HG02943 (cell line): ENCODE measurements around the gene FNDC5.

Experiments used
- ATAC-seq: cut with Tn5 transposase; IDR thresholded peaks from one replicate; pipeline ENCODE4 v1.9.1; 2021; ENCODE audit warnings: mild to moderate bottlenecking, low read depth, moderate library complexity; ENCODE audit not compliant: unreplicated experiment

The FNDC5 gene

DNA sequence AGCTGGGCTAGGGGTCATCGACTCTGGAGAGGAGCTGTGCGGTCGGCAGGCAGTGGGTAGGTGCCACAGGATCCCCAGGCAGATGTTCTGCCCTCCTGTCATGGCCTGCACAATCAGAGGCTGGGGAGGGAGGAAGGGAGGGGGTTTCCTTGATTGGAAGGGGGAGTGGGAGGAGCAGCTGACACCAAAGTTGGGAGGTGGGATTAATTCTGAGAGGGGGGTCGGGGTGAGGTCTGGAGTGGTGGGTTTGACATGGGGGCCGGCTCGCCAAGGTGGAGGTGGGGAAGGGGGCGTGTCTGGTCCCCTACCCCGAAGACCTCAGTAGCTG is 14.9 kb upstream of the FNDC5 start:
- no peak for ATAC-seq

DNA sequence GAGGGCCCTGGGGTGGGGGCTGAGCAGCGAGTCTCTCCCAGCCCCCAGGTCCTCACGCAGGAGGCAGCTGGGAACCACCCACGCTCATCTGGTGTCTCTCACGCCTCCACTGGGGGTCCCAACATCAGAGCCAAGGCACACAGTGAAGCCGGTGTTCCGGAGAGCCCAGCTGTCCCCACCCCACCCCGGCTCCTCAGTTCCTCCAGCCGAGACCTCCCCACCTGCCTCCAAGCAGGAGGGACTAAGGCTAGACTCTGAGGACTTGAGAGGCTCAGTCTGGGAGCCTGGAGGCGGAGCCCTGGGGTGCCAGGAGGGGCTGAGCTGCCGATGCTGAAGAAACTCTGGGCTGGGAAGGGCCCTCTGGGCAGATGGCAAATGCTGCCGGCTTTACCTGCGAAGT is 14.0 kb upstream of the FNDC5 start:
- ATAC-seq: no peak

DNA sequence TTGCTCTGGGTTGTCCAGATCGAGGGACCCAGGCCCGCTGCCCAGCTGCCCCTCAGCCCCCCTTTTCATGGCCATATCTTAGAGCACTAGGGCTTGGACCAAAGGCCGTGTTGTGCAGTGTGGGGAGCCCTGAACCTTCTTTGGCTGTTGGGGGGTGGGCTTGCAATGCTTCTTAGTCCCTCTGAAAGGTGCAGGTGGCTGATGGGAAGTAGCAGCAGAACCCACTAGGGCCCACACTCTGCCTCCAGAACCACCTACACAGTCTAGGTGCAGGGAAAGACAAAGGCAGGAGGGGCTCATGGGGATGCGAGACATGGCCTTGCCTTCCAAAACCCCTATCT is 13.3 kb upstream of the FNDC5 start:
- no peak for ATAC-seq

DNA sequence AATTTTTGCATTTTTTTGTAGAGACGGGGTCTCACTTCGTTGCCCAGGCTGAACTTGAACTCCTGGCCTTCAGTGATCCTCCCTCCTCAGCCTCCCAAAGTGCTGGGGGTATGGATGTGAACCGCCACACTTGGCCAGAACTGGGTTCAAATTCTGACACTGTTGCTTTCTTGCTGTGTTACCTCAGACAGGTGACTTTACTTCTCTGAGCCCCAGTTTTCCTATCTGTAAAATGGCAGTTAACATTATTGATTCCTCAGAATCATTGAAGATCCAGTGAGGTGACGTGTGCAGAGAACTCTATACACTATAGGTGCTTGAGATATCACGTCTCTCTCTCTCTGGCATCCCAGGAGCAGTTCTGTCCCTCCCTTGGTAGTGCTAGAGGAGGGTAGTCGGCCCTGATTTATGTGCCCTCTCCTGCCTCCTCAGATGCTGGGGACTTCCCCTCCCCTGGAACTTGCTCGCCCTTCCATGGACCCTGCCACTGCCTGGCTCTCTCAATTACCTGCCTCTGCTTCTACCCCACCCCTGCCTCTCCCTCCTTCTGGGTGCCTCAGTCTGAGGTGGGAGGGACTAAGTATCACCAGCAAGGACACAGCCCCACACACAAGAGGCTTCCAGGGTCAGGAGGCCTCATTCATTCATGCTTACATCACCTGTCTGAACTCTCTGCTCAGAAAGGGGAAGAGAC is 12.8 kb upstream of the FNDC5 start:
- no peak for ATAC-seq

DNA sequence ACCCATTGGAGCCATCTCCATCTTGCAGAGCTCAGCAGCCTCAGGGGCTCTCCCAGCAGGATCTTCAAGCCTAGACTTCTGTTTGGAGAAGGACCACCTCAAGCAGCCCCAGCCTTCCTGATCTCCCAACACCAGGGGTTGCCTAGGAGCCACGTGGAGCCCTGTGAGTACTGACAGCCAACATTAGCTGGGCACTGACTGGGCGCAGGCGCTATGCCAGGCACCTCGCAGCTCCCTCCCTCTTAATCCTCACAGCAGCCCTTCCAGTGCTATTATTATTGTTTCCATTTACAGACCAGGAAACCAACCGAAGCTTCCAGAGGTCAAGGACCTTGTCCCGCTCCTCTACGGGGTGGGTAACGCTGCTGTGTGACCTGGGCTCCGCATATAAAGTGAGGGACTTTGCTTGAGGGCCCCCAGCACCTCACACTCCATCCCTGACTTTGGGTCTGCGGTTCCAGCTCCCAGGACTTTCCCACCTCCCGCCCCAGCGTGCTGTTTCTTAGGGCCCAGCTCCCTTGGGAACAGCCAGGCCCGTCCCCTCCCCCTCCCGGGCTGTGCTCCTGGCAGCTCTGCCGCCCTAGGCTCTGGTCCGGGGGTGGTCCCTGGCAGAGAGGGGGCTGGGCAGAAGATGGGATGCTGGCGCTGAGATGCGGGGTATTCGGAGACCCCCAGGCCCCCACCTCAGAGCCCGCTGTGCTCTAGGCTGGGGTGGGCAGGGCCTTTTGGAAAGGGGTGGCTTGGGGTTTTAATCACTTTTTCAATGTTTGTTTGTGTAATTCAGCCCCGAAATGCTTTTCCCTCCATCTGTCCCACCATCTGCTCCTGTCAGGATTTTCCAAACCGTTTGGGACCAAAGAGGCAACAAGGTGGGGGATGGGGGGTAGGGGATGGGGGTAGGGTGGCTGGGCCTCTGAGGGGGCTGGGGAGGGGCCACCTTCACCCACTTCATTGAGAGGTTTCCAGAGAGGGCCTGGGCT is 11.4 kb upstream of the FNDC5 start:
- ATAC-seq: no peak

DNA sequence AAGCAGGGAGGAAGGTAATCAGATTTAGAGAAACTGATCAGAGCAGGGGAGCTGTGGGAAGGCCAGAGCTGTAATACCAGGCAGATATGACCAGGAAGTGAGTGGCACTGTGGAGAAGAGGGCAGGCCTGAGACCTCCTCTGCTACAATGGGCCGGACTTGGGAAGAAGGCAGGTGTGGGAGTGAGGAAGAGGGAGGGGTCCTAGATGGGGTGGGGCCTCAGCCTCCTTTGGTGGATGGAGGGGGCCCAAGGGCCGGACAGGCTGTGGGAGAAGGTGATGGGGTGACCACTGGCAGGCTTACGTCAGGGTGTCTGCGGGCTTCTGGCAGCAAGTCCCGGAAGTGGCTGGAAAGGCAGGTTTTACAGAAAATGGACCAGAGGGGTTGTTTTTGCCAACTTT is 10.6 kb upstream of the FNDC5 start:
- no peak for ATAC-seq

DNA sequence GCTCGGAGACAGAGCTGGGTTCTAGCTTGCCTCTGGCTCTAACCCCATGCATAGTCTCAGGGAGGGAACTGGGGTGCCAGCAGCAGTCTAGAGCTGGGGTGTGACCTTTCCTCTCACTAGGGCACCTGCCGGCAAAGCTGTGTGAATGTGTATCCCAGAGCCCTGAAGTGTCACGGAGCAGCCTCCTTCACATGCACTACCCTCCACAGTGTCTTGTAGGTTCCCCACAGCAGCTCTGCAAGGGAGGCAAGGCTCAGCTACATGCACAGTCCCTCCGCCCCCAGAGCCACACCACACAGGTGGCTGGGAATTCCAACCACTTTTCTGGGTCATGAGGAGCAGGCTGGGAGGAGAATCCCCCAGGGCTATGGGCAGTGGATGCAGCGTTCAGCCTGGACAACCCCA is 7.9 kb upstream of the FNDC5 start:
- no peak for ATAC-seq

DNA sequence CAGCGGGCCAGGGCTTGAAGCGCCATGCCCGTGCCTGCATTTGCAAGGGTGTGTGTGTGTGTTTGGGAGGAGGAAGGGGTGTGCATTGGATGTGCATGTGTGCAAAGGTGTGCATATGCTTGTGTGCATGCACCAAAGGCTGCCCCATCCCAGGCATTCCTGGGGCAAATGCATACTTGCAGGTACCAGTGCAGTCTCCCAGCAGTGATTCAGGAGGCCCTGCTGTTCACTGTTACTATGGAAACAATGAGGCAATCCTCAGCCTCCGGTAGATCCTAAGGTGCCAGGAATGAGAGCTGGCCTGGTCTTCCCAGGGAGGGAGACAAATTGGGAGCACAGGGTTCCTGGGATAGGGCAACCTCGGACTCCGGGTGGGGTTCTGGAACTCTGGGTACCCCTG is 7.5 kb upstream of the FNDC5 start:
- no peak for ATAC-seq

DNA sequence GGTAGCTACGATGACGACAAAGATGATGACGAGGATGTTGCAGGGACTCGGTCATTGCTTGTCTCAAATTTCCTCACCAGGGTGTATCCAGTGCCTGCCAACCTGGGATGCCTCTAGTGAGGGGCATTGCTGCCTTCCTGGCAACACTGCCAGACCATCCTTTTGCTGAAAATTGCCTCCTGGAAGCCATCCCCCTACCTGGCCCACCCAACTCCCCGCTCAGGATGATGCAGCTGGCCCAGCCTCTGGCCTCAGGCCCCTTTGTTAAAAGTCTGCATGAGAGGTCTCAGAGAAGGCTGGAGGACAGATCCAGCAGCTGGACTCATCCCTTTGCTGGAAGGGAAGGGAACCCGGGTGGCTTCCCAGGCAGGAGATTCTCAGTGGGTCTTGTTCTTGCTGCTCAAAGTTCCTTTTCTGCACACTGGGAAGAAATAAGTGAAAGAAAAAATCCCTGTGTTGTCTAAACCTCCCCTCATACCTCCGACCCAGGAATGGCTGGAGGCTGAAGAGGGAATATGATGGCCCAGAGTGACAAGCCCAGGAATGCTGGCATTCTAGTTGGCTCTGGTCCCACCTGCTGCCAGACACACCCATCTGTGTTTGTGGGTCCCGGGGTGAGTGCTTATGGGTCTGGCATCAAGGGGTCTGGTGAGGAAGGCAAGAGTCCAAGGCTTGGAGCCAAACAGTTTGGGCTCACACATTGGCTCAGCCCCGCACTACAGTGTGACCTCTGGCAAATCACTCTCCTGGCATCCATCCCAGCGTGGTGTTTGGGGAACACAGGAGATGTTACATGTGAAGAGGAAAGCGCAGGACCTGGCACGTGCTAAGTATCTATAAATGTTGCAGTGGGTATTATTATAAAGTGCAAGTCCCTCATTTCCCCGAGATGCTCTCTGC is 6.7 kb upstream of the FNDC5 start:
- ATAC-seq: no peak

DNA sequence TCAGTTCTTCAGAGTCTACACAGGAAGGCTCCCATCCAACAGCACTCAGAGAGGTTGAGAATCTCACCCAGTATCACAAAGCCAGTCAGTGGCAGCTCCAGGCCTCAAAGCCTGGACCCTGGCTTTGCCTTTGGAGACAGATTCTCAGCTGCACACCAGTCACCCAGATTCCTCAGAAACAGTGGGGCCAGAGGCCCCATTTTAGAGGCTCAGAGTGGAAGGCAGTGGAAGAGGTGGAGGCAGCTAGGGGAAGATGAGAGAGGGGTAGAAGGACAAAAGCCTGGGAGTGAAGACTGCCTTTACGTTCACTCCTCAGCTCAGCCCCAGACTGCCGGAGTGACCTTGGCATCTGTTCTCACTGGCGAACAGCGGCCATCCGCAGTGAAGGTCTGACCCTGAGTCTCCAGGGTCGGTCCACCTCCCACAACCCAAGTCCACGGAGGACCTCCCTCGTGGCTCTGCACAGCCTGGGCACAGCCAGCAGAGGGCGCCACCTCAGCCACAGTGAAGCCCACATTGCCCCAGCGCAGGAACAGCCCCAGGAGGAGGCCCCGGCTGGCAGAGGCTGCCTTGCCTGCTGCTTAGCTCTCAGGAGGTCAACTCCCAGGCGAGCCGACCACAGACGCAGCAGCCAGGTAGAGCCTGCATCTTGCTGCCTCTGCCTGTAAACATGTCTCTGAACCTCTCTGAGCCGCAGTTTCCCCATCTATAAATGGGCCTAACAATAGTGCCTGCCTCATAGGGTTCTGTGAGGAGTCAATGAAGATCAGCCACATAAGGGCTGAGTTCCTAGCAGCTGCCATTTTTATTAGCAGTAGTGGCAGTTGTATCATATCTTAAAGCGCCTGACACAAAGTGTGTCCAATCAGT is 5.9 kb upstream of the FNDC5 start:
- ATAC-seq: no peak

DNA sequence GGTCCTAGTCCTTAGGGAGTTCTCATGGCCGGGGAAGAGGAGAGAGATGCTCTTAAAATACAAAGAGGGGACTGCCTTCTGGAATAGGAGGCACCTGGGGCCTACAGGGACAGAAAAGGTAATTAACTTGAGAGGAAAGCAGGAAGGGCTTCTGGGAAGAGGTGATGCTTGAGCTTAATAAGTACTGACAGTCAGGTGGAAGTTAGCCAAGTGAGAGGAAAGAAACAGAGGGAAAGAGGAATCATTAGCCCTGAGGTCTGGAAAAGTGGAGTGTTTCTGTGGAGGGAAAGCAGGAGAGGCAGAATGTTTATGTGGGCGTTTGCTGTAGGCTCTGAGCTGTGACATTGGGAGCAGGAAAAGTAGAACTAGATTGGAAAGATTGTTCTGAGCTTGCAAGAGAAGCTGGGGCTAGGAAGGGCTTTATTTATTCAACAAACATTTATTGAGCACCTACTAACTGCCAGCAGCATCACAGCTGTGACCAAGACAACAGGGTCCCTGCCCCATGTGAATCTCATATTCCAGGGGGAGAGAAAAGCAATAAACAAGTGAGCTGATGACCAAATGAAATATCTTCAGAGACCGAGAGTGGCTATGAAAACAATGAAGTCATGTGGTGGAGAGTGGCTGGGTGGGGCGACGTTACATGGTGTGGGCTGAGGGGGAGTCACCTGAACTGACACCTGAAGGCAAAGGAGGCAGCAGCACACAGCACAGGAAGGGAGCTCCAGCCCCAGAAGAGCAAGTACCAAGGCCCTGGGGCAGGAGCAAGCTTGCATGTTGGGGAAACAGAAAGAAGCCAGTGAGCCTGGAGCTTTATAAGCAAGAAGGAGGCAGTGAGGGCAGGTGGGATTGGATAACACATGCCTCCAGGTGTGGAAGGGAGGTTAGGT is 4.4 kb upstream of the FNDC5 start:
- no peak for ATAC-seq

DNA sequence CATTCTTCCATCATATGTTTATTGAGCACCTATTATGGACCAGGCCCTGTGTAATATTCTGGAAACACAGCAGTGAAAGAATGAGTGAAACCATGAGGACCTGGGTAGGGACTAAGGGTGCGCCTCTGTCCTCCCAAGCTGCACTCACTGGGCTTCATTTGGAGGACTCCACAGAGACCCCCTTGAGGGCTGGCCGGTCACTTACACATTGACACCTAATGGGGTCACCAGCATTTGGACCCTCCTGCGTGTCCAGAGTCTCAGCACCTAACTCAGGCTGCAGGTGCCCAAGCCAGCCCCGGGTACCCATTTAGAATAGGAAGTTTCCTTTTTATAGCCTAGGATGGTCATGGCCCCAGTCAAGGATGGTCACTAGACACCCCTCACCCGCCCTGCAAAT is 2.8 kb upstream of the FNDC5 start:
- ATAC-seq: no peak

DNA sequence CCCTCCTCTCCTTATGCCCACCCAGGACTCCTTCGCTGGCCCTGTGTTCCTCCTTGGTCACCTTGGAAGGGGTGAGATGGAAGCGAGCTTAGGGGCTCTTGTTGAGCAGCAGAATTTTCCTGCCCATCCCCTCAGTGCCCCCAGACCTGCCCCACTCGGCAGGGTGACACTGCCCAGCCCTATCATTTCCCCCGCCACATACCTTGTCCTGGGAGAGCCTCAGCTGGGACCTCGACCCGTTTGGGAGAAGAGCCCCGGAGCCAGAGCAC is 1.4 kb upstream of the FNDC5 start:
- ATAC-seq: no peak

DNA sequence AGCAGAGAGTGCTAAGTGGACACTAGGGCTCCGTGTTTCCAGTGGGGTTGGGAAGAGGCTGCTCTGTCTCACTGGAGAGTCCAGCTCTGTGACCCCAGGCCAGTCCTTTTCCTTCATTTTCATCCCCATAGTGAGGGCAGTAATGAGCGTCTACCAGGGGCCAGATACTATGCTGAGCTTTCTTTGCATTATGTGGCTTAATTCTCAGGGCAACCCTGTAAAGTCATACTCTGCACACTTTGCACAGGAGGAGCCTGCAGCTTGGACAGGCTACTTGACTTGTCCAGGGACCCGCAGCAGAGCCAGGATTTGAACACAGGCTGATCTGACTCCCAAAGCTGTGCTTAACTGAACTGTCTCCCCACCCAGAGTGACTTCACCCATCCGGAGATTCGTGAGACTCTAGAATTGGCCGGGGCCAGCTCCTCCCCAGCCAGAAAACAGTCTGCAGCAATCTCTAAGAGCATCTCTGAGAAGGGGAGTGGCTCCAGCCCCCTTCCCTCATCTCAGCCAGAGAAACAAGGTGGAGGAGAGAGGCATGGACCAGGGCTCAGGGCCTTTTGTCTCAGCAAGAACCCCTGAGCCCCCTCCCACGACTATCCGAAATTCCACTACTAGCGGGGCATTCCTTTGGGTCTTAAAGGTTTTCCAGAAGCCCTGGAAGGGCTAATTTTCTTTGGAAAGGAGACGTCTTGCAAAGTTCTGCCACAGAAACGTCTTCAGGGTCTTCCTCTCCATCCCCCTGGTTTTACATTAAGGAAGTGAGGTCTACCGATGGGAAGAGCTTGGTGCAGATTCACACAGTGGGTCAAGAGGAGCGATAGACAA is 866 bp upstream of the FNDC5 start:
- ATAC-seq: no peak

DNA sequence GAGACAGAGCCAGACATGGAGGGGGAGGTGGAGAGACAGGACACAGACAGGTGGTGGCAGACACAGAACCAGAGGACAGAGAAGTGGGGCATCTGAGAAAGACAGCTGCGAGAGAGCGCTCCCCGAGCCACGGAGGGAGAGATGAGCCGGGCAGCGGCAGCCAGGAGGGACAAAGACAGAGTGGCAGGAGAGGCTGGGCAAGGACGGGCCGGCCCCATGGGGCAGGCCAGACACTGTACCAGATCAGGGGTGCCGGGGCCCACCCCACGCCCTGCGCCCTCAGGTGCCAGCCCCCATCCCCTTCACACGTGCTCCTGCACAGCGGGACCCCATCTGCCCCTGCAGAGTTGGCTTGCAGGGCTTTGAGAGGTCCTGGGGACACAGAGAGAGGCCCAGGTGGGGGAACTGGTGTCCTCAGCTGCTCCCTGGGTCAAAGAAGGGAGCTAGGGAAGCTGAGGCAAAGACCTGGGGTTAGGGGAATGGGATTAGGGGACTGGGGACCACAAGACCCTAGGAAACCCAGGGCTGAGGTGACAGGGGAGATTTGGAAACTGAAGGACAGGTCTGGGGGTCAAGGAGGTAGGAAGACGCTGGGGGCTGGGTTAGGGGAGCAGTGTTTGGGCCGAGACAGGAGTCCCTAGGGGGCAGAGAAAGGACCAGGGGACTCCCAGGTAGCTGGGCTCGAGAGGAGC is 643 bp downstream of the FNDC5 start:
- no peak for ATAC-seq

DNA sequence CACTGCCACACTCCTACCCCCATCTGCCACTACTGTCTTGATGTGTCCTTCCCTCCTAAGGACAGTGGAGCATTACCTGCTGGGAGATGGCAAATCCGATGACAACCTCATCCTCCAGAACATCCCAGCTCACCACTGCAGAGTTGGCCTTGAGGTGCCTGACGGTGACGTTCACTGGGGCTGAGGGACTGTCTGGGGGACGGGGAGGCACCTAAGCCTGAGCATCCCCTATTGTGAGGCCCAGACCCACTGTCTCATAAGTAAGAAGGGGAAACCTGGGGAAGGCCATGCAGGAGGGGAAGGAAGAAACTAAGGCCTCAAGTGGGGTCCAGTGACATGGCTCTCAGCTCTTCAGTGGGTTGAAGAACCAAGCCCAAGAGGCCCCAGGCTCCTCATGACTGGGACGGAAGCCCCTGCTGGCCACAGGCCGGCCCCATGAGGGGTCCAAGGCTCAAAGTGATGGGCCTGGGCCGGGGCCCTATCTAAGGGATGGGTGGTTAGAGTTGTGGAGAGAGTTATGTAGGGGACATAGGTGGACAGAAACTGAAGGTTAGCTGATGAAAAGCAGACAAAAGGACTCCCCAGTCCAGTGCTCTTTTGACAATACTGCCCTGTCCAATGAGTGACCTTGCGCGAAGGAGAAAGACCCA is 1.8 kb downstream of the FNDC5 start:
- ATAC-seq: no peak

DNA sequence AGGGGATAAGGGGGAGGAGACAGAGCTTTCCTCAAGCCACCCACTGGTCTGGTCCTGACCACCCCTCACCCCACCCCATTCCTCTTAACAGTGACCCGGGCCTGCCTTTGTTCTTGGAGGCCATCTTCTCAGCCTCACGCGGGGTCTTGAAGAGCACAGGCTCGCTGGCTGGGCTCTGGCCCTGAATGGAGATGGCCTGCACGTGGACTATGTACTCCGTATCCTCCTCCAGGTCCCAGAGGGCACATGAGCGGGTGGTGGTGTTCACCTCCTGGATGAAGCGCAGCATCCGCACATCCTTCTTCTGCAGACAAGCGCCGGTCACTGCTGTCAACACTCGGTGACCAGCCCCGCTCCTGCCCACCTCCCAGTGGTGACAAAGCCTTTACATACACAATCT is 2.6 kb downstream of the FNDC5 start:
- no peak for ATAC-seq

DNA sequence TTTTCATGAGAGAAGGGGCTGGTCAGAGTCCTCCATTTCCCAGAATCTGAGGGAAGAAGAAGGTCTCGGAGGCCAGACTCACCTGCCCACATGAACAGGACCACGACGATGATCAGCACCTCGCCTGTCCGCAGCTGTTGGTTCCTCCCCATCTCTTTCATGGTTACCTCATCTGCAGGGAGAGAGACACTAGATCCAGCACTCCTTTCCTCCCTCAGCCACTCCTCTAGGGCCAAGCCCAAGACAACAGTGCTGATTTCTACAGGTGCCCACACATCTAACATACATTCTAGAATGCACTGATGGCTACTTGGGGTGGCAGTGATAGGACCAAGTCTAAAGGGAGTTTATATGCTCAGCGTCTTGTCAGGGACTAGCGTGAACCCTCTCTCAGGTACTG is 3.0 kb downstream of the FNDC5 start:
- no peak for ATAC-seq
